Nucleus accumbens (tissue), 56 donors: ENCODE data around the gene PLCB3.
A peak's percentile ranks its signal among the peaks of the same experiment; 100 is the strongest.

Source experiments
- DNase-seq, 56 donors: peaks; one replicate each; lab custom pipeline; 2025; lab: John Stamatoyannopoulos, UW

PLCB3 gene

GRCh38 chr11:64262271-64263002 is 11.1 kb downstream of the PLCB3 start:
- DNase-seq: no peak

DNA sequence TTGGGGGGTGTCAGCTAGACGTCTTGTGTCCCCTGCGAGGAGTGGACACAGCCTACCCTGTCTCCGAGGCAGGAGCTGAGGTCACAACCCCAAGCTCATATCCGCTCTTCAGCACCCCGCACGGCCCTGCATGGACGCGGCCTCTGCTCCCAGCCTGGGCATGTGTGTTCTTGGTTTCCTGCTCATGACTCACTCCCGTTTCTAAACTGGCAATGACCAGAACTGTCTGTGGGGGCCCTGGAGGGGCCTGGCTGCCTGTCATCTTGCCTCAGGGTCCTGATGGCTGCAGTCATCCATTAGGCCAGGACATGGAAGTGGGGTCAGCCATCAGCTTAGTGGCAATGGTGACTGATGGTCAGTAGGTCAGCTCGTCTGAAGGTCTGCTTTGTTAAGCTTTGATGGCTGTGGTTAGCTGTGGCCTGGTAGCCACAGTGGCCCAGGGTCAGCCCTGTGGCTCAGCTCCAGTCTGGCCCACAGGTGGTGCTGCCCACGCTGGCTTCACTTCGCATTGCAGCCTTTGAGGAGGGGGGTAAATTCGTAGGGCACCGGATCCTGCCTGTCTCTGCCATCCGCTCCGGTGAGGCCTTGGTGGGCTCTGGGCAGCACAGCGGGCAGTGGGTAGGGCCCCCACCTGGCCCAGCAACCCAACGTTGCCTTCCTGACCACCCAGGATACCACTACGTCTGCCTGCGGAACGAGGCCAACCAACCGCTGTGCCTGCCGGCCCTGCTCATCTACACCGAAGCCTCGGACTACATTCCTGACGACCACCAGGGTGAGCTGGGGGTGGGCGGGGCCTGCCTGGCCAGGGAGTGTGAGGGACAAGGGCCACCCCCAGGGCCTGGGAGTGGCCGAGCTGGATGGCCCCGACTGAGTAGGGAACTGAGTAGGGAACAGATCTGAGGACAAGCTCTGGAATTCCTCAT is 12.0 kb downstream of the PLCB3 start:
- DNase-seq: no peak

- no peak for DNase-seq
Observed at GRCh38 chr11:64263947-64264317, 12.6 kb downstream of the PLCB3 start.

GRCh38 chr11:64264371-64264852 is 13.1 kb downstream of the PLCB3 start:
- no peak for DNase-seq

DNA sequence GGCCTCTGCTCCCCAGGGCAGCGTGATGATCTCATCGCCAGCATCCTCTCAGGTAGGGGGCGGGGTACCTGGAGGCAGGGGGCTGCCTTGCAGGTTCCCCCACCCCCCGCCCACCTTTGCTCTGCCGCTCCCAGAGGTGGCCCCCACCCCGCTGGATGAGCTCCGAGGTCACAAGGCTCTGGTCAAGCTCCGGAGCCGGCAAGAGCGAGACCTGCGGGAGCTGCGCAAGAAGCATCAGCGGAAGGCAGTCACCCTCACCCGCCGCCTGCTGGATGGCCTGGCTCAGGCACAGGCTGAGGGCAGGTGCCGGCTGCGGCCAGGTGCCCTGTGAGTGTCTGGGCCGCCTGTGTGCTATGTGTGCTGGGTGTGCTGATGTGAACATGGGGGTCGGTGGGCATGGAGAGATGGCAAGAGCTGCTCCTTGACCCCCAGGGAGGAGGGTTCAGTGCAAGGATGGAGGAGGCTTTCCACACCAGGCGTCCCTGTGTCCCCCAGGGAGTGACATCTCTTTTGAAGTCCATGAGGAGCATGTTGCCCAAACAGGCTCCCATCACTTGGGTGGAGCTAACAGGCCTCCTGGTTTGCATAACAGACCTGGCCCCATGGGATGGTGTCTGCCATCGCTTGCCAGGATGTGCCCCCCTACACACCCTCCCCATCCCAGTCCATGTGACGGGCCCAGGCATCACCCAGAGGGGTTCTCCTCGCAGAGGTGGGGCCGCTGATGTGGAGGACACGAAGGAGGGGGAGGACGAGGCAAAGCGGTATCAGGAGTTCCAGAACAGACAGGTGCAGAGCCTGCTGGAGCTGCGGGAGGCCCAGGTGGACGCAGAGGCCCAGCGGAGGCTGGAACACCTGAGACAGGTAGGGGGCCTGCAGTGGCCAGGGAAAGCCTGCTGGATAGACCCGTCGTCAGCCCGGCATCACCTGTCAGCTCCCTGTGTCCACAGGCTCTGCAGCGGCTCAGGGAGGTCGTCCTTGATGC is 14.1 kb downstream of the PLCB3 start:
- DNase-seq: no peak

DNA sequence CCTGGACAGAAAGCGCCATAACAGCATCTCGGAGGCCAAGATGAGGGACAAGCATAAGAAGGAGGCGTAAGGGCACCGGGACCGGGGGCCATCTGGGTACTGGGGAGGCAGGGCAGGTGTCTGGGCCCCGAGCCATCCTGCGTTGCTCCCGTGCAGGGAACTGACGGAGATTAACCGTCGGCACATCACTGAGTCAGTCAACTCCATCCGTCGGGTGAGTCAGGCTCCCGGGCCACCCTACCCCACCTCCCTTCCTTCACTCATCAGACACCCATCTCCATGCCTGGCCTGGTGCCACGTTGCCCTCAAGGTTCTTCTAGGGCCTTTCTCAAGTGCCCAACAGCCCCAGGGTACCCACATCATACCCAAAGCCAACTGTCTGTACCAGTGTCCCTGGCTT is 15.0 kb downstream of the PLCB3 start:
- no peak for DNase-seq

DNA sequence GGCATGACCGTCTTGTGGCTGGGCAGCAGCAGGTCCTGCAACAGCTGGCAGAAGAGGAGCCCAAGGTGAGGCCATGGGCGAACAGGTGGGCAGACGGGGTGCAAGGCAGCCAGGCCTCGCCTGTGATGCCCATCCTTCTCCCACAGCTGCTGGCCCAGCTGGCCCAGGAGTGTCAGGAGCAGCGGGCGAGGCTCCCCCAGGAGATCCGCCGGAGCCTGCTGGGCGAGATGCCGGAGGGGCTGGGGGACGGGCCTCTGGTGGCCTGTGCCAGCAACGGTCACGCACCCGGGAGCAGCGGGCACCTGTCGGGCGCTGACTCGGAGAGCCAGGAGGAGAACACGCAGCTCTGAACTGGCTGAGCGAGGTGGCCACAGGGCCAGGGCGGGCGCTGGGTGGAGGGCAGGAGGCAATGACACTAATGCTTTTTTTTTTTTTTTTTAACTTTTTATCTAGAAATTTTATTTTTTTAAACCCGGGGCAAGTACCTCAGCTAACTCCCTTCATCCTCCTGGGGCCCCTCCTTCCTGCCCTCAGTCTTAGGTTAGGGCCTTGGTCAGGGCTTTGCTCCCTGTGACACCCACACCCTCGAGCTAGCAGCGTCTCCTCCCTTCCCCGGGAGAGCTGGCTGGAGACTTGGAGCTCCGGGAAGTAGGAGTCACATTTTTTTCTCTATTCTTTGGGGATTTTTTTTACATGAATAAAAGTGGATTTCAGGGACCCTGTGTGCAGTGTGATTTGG is 16.0 kb downstream of the PLCB3 start:
- no peak for DNase-seq

GRCh38 chr11:64268025-64268892 is 16.9 kb downstream of the PLCB3 start:
- DNase-seq: peak in 3 of 56 donors; percentile 19 to 41 (median 33)

GRCh38 chr11:64268893-64269539 is 17.7 kb downstream of the PLCB3 start:
- peak in 11 of 56 donors; percentile 32 to 73 (median 64) for DNase-seq

- peak; percentile 90 to 100 (median 99) for DNase-seq
Observed at GRCh38 chr11:64269540-64270220, 18.4 kb downstream of the PLCB3 start.

DNA sequence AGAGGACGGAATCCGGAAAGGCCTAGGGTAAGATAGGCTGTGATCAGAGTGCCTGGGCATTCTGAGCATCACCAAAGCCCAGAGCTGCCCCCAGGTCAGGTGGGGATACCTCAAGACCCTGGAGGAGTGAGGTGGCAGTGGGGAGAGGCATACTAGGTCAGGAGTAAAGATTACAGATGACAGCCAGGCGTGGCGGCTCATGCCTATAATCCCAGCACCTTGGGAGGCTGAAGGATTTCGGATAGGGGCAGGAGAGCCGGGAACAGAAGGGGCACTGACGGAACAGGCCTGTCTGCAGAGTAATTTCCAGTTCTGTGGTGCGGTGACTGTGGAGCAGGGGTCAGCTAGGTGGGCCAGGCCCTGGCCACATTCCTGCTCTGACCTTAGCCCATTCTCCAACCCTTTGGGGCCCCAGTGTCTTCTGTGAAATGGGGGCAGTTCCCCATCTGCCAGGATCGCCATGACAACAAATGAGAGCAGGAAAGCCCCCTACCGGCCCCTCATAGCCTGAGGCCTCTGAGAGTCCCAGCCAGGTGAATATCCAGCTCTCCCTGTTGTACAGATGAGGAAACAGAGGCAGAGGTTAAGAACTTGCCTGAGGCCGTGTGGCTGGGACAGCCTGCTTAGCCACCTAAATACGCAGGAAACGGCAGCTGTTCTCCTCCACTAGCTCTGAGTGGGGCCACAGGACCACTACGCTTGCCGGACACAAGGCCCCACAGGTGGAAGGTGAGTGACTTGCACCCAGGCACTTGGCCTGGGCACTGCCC is 23.9 kb downstream of the PLCB3 start:
- DNase-seq: no peak

GRCh38 chr11:64275841-64276240 is 24.5 kb downstream of the PLCB3 start:
- no peak for DNase-seq

GRCh38 chr11:64276653-64277431 is 25.5 kb downstream of the PLCB3 start:
- DNase-seq: no peak

DNA sequence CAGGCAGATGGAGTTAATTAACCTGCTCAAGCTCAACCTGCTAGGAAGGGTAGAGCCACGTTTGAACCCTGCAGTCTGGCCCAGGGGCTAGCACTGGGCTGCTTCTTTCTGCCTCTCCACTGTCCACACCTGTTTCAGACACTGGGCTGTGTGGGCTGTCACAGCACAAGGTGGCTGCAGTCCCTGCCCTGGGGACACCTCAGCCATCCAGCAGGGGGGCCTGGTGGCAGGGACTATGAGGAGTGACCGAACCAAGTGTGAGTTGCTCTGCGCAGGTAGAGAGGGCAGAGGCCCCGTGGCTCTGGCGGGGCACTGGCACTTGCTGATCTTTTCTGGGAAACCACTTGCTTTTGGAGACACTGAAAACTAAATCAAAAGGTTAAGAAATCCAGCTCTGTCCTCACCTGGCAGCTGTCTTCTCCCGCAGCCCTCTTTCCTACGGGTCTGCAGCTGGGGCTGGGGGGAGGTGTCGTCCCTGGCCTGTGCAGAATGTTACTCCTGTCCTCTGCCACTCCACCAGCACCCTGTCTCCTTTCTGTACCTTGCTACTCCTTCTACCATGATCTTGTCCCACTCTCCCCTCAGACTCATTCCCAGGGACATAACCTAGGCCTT is 27.4 kb downstream of the PLCB3 start:
- no peak for DNase-seq

- no peak for DNase-seq
Observed at GRCh38 chr11:64281957-64282770, 30.8 kb downstream of the PLCB3 start.
